ENCODE results near the gene PYY. TPM values are rescaled to one million over a fixed set of nuclear protein-coding genes. Genes with fewer than 3 reads are reported as not detected.
"Not testable (repeated sequence)": the region's sequence is repeated elsewhere in the genome, so short reads cannot be mapped to it uniquely, and the experiment has no call there.

PYY gene
- total RNA-seq, 1 experiment from 2014 or later: not detected

- intact Hi-C loops (cut with micrococcal nuclease; ENCODE audit: unreplicated experiment) (no loop called here), in situ Hi-C loops (cut with HindIII; ENCODE audit: low pct_unique_long_range_greater_than_20kb, low sequenced_read_pairs) (no loop called here)
- ATAC-seq: no peak
- POLR2A ChIA-PET: interaction anchor here (0.6 kb wide), 1 partner anchor 209 kb away, joined by 3 read pairs; no protein-coding TSS in a partner anchor
- no peak overlapping the region for H3K27ac ChIP-seq (ENCODE audit: low read length)
- CTCF ChIA-PET: no interaction called here
- no peak overlapping the region for H3K4me3 ChIP-seq (ENCODE audit: low read depth in 2 of 2, low read length in 2 of 2)
- H3K9me3 ChIP-seq (ENCODE audit: control insufficient read depth, insufficient read depth, low read depth, low read length): no peaks in the 10 kb centered on the region
- no peak for DNase-seq (ENCODE audit: low read depth, low spot score)
- no peaks in the 10 kb centered on the region for H3K27me3 ChIP-seq (ENCODE audit: control insufficient read depth, insufficient read depth, low read length)
- TF ChIP-seq POLR2AphosphoS5 (IDR thresholded peaks at IDR 0.05; ENCODE audit: low read depth, low read length): no peak
- no peak for TF ChIP-seq REST (IDR thresholded peaks at IDR 0.05; ENCODE audit: insufficient read depth in 1 of 2, low read depth in 2 of 2, low read length in 1 of 2)
- no peak for TF ChIP-seq CTCF (IDR thresholded peaks at IDR 0.05)
- TF ChIP-seq TCF7L2 (IDR thresholded peaks at IDR 0.05; ENCODE audit: low read depth, low read length): no peak
- TF ChIP-seq SIN3A (IDR thresholded peaks at IDR 0.05; ENCODE audit: borderline replicate concordance, insufficient read depth, low read depth, low read length): no peak
- no peaks in the 10 kb centered on the region for H3K36me3 ChIP-seq (ENCODE audit: control insufficient read depth, insufficient read depth, low read length)
- H3K4me1 ChIP-seq (ENCODE audit: control insufficient read depth, insufficient read depth, low read length): no peaks in the 10 kb centered on the region; the same call in 1 of the 2 replicates
- BruUV-seq (replicated peaks): no TSS peak
Observed at GRCh38 chr17:43998552-43998951, 44.8 kb upstream of the PYY start.

GRCh38 chr17:43997180-43997579 is 43.4 kb upstream of the PYY start:
- intact Hi-C loops (cut with micrococcal nuclease; ENCODE audit: unreplicated experiment); BruUV-seq (replicated peaks): not testable (repeated sequence)

GRCh38 chr17:43995150-43995471 is 41.4 kb upstream of the PYY start:
- ChIA-PET POLR2A (no interaction called here), CTCF (interaction anchor here (0.7 to 1.5 kb wide), 3 partner anchors 12 to 131 kb away, joined by 3 to 10 read pairs (median 3); no protein-coding TSS in a partner anchor)
- intact Hi-C loops (cut with micrococcal nuclease; ENCODE audit: unreplicated experiment): loop anchor here (2.0 kb wide), 2 partner anchors 52 to 116 kb away; partner anchors contain the start of gene PPY
- TF ChIP-seq POLR2AphosphoS5 (IDR thresholded peaks at IDR 0.05; ENCODE audit: low read depth, low read length) (no peak), TCF7L2 (IDR thresholded peaks at IDR 0.05; ENCODE audit: low read depth, low read length) (no peak), REST (IDR thresholded peaks at IDR 0.05; ENCODE audit: insufficient read depth in 1 of 2, low read depth in 2 of 2, low read length in 1 of 2) (no peak), SIN3A (IDR thresholded peaks at IDR 0.05; ENCODE audit: borderline replicate concordance, insufficient read depth, low read depth, low read length) (no peak), CTCF (IDR thresholded peaks at IDR 0.05) (no peak; the same call in 1 of the 2 replicates)
- DNase-seq (ENCODE audit: low read depth, low spot score) (no peak), ATAC-seq (no peak)
- BruUV-seq (replicated peaks): no TSS peak
- Histone ChIP-seq H3K4me1 (ENCODE audit: control insufficient read depth, insufficient read depth, low read length) (no peaks in the 10 kb centered on the region), H3K9me3 (ENCODE audit: control insufficient read depth, insufficient read depth, low read depth, low read length) (no peaks in the 10 kb centered on the region), H3K27ac (ENCODE audit: low read length) (no peak overlapping the region), H3K4me3 (ENCODE audit: low read depth in 2 of 2, low read length in 2 of 2) (peak overlapping the region; percentile 29 to 51), H3K36me3 (ENCODE audit: control insufficient read depth, insufficient read depth, low read length) (no peaks in the 10 kb centered on the region), H3K27me3 (ENCODE audit: control insufficient read depth, insufficient read depth, low read length) (no peaks in the 10 kb centered on the region)
- in situ Hi-C loops (cut with HindIII; ENCODE audit: low pct_unique_long_range_greater_than_20kb, low sequenced_read_pairs): no loop called here

More at GRCh38 chr17:43997180-43997579, 43.4 kb upstream of the PYY start:
- DNase-seq (ENCODE audit: low read depth, low spot score); H3K27ac ChIP-seq (ENCODE audit: low read length); ATAC-seq; H3K27me3 ChIP-seq (ENCODE audit: control insufficient read depth, insufficient read depth, low read length); H3K4me3 ChIP-seq (ENCODE audit: low read depth in 2 of 2, low read length in 2 of 2); H3K36me3 ChIP-seq (ENCODE audit: control insufficient read depth, insufficient read depth, low read length); POLR2A ChIA-PET; in situ Hi-C loops (cut with HindIII; ENCODE audit: low pct_unique_long_range_greater_than_20kb, low sequenced_read_pairs); H3K9me3 ChIP-seq (ENCODE audit: control insufficient read depth, insufficient read depth, low read depth, low read length); H3K4me1 ChIP-seq (ENCODE audit: control insufficient read depth, insufficient read depth, low read length): not testable (repeated sequence)
- CTCF ChIA-PET: interaction anchor here (0.7 kb wide), 1 partner anchor 53 kb away, joined by 3 read pairs; no protein-coding TSS in a partner anchor
